ENCODE data around the gene DAAM2.

GRCh38 chr6:39912446-39912845 is 120.3 kb downstream of the DAAM2 start:
- TF ChIP-seq CTCF (IDR thresholded peaks at IDR 0.05 in 4 of 5, conservative IDR thresholded peaks at IDR 0.05 in 1 of 5), result no peak
- TF ChIP-seq POLR2A (IDR thresholded peaks at IDR 0.05), result no peak

All from gastrocnemius medialis (tissue), 4 donors.